ENCODE measurements around the gene IFITM10. TPM values are rescaled to one million over a fixed set of nuclear protein-coding genes. Genes with fewer than 3 reads are reported as not detected.
"Not testable (repeated sequence)": the region's sequence is repeated elsewhere in the genome, so short reads cannot be mapped to it uniquely, and the experiment has no call there.

IFITM10 gene
- total RNA-seq, 1 experiment from 2014 or later = not detected

DNA sequence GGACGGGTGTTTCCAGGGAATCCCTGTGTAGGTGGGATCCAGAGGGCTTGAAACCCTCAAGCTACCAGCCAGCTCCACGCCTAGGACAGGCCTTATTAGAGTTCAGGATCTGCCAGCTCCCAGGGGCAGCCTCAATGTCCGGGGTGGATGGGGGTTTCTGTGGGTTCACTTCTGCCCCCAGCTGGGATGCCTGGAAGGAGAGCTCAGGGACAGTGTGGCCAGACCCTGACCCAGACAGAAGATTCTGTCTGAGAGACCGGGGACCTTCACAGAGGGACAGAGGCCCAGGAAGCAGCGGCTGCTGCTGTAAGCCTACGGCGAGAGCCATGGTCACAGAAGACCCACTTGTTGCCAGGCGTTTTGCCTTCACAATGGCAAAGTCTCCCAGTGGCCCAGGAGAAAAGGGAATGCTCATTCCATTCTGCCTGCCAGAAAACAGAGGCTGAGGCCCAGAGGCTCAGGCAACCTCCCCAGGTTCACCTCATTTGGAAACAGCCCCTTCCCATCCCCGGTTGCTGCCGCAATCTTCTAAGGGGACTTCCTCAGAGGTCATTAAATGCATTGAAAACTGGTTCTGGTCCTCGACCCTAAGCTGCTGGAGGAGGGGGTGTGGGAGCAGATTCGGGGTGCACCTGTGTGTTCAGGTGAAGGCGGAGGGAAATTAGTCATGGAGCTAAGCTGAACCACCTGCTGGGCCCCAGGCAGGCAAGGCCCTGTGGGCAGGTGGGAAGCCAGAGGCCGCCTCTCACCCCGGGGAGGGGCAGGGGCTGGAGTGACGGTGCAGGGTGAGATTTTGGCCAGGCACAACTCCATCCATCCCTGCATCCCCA lies 58.3 kb downstream of the IFITM10 start:
- H3K27me3 ChIP-seq (replicated peaks; ENCODE audit: insufficient read depth, low read depth, low read length, poor library complexity) = no peaks in the 10 kb centered on the region
- H3K36me3 ChIP-seq (ENCODE audit: insufficient read depth, low read length, poor library complexity, severe bottlenecking) = no peaks in the 10 kb centered on the region
- no peak for DNase-seq (ENCODE audit: low spot score)
- H3K9me3 ChIP-seq (ENCODE audit: low read depth, low read length, poor library complexity, severe bottlenecking) = no peaks in the 10 kb centered on the region
- ChIA-PET CTCF (interaction anchor here (0.5 to 2.4 kb wide), 4 partner anchors 39 to 459 kb away, joined by 3 to 44 read pairs (median 8); no protein-coding TSS in a partner anchor), POLR2A (ENCODE audit: low non-redundant PET) (no interaction called here)
- TF ChIP-seq CTCF (conservative IDR thresholded peaks at IDR 0.05; ENCODE audit: low read depth, low read length) (no peak), EZH2 (IDR thresholded peaks at IDR 0.05; ENCODE audit: borderline replicate concordance, low read depth, low read length, poor library complexity, severe bottlenecking) (no peak)
- no peak overlapping the region for H3K27ac ChIP-seq (ENCODE audit: low read depth, low read length, poor library complexity, severe bottlenecking)
- H3K4me1 ChIP-seq (ENCODE audit: insufficient read depth, low read length, poor library complexity, severe bottlenecking) = no peaks in the 10 kb centered on the region
- no peak overlapping the region for H3K4me3 ChIP-seq (ENCODE audit: low read depth, low read length, poor library complexity, severe bottlenecking)
- no TSS peak for BruUV-seq (replicated peaks)
- intact Hi-C loops (cut with micrococcal nuclease; ENCODE audit: unreplicated experiment) = loop anchor here (2.0 kb wide), 1 partner anchor 465 kb away; no protein-coding TSS in a partner anchor

DNA sequence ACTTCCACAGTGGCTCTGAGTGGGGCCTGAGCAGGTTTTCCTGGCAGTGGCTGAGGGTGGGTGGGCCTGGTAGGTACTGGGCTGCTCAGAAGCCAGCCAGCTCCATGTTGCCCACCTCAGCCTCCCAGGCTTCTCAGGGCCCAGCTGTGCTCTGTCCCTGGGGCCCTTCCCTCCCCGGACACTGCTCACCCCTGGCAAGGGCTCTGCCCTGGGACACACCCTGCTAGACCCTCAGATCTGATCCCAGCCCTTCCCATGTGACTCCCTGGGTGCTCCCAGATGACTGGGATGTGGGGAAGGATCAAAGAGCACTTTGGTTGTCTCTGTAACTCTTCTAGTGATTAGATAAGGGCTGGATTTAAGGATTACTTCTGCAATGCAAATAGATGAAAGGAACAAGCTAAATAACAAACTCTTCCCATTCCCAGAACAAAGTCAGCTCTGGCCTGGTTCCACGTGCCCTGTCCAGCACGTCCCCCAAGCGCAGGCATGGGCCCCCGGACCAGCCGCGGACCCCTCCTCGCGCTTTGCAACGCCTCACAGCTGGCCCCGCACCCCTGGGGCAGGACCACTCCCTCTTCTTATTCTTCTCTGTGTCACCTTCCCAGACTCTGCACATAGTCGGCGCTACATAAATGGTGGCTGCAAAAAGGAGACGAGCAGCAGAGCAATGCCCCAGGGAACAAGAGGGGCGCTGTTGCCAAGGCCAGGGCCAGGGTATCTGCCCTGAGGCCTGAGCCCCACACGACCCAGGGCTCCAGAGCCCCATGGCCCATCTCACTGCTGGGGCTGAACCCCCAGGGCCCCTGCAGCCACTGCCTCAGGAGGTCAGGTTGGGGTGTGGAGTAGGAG lies 59.1 kb downstream of the IFITM10 start:
- Histone ChIP-seq H3K27me3 (replicated peaks; ENCODE audit: insufficient read depth, low read depth, low read length, poor library complexity) (no peaks in the 10 kb centered on the region), H3K4me3 (ENCODE audit: low read depth, low read length, poor library complexity, severe bottlenecking) (no peak overlapping the region), H3K36me3 (ENCODE audit: insufficient read depth, low read length, poor library complexity, severe bottlenecking) (no peaks in the 10 kb centered on the region), H3K9me3 (ENCODE audit: low read depth, low read length, poor library complexity, severe bottlenecking) (no peaks in the 10 kb centered on the region), H3K4me1 (ENCODE audit: insufficient read depth, low read length, poor library complexity, severe bottlenecking) (no peaks in the 10 kb centered on the region), H3K27ac (ENCODE audit: low read depth, low read length, poor library complexity, severe bottlenecking) (no peak overlapping the region)
- TF ChIP-seq CTCF (conservative IDR thresholded peaks at IDR 0.05; ENCODE audit: low read depth, low read length) (no peak), EZH2 (IDR thresholded peaks at IDR 0.05; ENCODE audit: borderline replicate concordance, low read depth, low read length, poor library complexity, severe bottlenecking) (no peak)
- ChIA-PET POLR2A (ENCODE audit: low non-redundant PET) (no interaction called here), CTCF (interaction anchor here (0.5 to 1.3 kb wide), 2 partner anchors 39 to 142 kb away, joined by 3 to 8 read pairs; no protein-coding TSS in a partner anchor)
- intact Hi-C loops (cut with micrococcal nuclease; ENCODE audit: unreplicated experiment) = no loop called here
- no peak for DNase-seq (ENCODE audit: low spot score)
- no TSS peak for BruUV-seq (replicated peaks)

DNA sequence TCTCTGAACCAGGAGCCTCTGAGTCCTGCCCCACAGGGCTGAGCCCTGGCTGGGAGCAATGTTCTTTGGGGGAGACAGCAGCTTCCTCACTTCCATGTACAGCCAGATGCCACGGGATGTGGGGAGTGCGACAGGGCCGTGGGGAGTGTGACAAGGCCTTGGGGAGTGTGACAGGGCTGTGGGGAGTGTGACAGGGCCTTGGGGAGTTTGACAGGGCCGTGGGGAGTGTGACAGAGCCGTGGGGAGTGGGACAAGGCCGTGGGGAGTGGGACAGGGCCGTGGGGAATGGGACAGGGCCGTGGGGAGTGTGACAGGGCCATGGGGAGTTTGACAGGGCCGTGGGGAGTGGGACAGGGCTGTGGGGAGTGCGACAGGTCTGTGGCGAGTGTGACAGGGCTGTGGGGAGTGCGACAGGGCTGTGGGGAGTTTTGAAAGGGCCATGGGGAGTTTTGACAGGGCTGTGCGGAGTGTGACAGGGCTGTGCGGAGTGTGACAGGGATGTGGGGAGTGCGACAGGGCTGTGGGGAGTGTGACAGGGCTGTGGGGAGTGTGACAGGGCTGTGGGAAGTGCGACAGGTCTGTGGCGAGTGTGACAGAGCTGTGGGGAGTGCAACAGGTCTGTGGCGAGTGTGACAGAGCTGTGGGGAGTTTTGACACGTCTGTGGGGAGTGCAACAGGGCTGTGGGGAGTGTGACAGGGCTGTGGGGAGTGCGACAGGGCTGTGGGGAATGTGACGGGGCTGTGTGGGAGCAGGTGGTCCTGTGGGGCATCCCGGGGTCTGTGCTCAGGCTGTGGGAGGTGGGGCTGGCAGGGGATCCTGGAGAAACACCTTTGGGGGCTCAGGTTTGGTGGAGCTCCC lies 60.0 kb downstream of the IFITM10 start:
- CTCF ChIA-PET = interaction anchor here (1.3 kb wide), 1 partner anchor 38 kb away, joined by 3 read pairs; no protein-coding TSS in a partner anchor
- TF ChIP-seq EZH2 (IDR thresholded peaks at IDR 0.05; ENCODE audit: borderline replicate concordance, low read depth, low read length, poor library complexity, severe bottlenecking) (no peak), CTCF (conservative IDR thresholded peaks at IDR 0.05; ENCODE audit: low read depth, low read length) (no peak)
- POLR2A ChIA-PET (ENCODE audit: low non-redundant PET) = no interaction called here
- DNase-seq (ENCODE audit: low spot score) = no peak
- H3K9me3 ChIP-seq (ENCODE audit: low read depth, low read length, poor library complexity, severe bottlenecking) = no peaks in the 10 kb centered on the region
- no peaks in the 10 kb centered on the region for H3K36me3 ChIP-seq (ENCODE audit: insufficient read depth, low read length, poor library complexity, severe bottlenecking)
- H3K27me3 ChIP-seq (replicated peaks; ENCODE audit: insufficient read depth, low read depth, low read length, poor library complexity) = no peaks in the 10 kb centered on the region
- H3K4me3 ChIP-seq (ENCODE audit: low read depth, low read length, poor library complexity, severe bottlenecking) = no peak overlapping the region
- H3K27ac ChIP-seq (ENCODE audit: low read depth, low read length, poor library complexity, severe bottlenecking) = no peak overlapping the region
- BruUV-seq (replicated peaks) = no TSS peak
- intact Hi-C loops (cut with micrococcal nuclease; ENCODE audit: unreplicated experiment) = no loop called here
- no peaks in the 10 kb centered on the region for H3K4me1 ChIP-seq (ENCODE audit: insufficient read depth, low read length, poor library complexity, severe bottlenecking)

GRCh38 chr11:1689250-1690166 lies 60.9 kb downstream of the IFITM10 start:
- H3K27ac ChIP-seq (ENCODE audit: low read depth, low read length, poor library complexity, severe bottlenecking); H3K27me3 ChIP-seq (replicated peaks; ENCODE audit: insufficient read depth, low read depth, low read length, poor library complexity); intact Hi-C loops (cut with micrococcal nuclease; ENCODE audit: unreplicated experiment); H3K4me3 ChIP-seq (ENCODE audit: low read depth, low read length, poor library complexity, severe bottlenecking); BruUV-seq (replicated peaks); CTCF ChIA-PET; H3K36me3 ChIP-seq (ENCODE audit: insufficient read depth, low read length, poor library complexity, severe bottlenecking); DNase-seq (ENCODE audit: low spot score); H3K9me3 ChIP-seq (ENCODE audit: low read depth, low read length, poor library complexity, severe bottlenecking); H3K4me1 ChIP-seq (ENCODE audit: insufficient read depth, low read length, poor library complexity, severe bottlenecking); POLR2A ChIA-PET (ENCODE audit: low non-redundant PET): not testable (repeated sequence)

Measured in A673 (cell line).